Fibroblast of peridontal ligament (primary cell): ENCODE results near the gene PRKAR2B.

Experiments used
- DNase-seq: peaks from one replicate; pipeline ENCODE4 v3.0.0-alpha.2; 2010; ENCODE audit errors: extremely low read depth

PRKAR2B gene

DNA sequence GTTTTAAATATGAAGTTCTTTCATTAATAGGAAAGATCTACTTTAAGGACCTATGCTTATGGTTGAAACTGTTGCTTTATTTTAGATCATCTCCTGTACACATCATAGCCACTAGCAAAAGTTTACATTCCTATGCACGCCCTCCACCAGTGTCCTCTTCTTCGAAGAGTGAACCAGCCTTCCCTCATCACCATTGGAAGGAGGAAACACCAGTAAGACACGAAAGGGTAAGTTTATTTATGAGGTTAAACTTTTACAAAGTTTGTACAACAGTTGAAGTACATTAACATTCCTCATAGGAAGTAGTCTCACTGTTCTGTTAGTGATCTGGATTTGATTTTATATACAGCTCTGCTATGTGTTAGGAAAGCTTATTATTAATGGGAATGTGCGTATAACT, 141.2 kb downstream of the PRKAR2B start:
- DNase-seq, result no peak

GRCh38 chr7:107186240-107186639, 141.7 kb downstream of the PRKAR2B start:
- DNase-seq, result no peak

GRCh38 chr7:107187774-107188173, 143.3 kb downstream of the PRKAR2B start:
- DNase-seq, result no peak

DNA sequence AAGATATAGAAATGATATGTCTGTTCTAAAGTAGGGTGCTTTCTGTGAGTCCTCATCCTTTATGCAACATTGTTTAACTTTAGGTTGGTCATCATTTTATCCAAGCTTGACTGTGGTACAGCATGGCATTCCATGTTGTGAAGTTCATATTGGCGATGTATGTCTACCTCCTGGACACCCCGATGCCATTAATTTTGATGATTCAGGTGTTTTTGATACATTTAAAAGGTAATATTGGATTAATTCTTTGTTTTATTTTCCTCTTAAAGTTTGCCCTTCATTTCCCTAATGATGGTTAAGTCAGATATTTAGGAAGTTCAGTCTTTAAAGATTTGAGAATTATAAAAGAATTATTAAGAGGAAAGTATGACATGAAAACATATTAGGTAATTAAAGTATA, 145.6 kb downstream of the PRKAR2B start:
- no peak for DNase-seq

DNA sequence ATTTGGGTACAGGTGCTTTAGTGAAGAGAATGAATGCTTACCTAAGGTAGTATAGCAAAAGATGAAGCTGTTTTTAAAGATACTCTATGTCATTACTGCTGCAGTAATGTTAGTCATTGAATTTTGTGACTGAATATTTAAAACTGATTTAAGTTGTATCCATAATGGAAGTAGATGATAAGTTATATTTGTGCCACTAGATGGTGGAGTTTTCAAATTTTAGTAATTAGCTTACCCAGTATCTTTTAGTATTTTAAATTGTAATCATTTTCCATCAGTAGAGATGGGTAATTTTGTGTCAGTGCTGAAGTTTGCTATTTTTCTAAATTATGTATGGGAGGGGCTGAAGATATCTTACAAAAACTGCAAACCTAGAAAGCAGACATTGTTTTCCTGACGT, 149.5 kb downstream of the PRKAR2B start:
- DNase-seq, result peak; percentile 44

DNA sequence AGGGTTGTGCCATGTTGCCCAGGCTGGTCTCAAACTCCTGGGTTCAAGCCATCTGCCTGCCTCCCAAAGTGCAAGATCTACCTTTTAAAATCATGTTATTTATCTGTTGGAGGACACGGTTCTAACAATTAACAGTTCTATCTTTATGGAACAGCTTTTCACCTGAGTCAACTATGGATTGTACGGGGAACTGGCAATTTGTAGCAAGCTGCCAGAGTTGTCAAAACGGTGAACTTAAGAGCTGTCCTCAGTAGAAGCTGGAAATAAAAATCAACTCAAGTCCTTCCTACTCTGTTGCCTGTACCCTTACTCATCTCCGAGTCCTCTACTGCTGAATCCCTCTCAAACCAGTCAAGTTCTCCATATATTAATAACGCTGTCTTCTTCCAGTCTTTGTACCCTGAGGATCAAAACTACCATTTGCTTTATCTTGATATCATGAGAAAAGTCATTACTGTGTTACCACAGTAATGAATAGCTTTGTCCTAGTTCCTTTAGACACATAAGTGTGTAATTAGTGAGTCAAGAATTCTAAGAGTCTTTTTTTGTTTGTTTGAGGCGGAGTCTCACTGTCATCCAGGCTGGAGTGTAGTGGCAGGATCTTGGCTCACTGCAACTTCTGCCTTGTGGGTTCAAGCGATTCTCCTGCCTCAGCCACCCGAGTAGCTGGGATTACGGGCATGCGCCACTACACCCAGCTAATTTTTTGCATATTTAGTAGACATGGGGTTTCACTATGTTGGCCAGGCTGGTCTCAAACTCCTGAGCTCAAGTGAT, 152.5 kb downstream of the PRKAR2B start:
- no peak for DNase-seq

GRCh38 chr7:107201795-107202450, 157.4 kb downstream of the PRKAR2B start:
- peak; percentile 36 for DNase-seq

DNA sequence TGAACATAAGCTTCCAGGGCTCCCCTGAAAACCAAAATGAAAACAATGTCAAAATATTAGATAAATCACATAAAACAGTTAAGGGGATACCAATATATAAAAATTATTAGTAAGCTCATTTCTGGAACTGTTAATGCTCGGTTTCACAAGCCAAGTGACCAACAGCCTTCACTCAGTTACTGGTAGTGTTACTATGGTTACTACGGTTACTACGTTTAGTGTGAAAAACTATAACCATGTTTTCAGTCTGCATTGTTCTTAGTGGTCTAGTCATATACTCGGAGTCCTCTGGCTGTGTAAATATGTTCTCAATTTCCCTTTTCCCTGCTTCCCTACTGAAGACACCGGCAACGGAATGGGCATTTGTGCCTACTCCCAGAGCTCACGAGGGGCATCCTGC, 159.1 kb downstream of the PRKAR2B start:
- no peak for DNase-seq

GRCh38 chr7:107206136-107206535, 161.6 kb downstream of the PRKAR2B start:
- DNase-seq, result no peak

- peak; percentile 69 for DNase-seq
Observed at GRCh38 chr7:107206706-107207105, 162.2 kb downstream of the PRKAR2B start.

DNA sequence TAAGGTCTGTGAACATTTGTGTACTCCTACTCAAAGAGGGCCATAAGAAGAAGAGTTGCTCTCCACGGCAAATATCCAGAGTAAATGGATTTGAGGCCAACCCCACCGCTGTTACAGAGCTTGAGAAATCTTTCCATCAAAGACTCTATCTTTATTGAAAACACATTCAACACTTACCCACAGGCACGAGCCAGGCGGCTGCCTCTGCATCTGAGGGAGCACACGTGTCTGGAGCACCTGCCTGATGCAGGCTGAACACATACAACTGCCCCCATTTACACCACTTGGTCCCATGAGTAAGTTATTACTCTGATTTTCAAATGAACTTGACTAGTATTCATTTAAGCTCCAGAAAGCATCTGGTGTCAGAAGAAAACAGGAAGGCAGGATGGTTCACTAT, 163.0 kb downstream of the PRKAR2B start:
- no peak for DNase-seq

DNA sequence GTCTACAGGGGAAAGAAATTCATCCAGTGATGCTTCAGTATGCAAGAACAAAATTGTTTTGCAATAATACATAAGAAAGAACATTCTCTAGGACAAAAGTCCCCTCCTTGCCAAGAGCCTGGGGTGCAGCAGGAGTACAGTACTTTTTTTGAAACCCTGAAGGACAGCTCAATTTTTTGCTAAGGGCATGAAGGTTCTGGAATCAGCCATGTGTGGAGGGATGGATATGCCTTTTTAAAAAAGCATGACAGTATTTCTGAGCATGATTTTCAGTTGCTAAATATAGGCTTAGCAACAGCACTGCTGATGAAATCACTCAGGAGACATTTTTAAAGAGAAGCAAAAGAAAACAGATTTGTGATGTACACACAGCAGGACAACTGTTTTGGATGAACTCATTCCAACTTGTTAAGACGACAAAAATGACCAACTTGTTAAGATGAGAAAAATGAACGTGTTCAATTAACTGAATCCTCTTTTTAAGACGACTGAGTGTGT, 163.6 kb downstream of the PRKAR2B start:
- DNase-seq, result peak; percentile 66

DNA sequence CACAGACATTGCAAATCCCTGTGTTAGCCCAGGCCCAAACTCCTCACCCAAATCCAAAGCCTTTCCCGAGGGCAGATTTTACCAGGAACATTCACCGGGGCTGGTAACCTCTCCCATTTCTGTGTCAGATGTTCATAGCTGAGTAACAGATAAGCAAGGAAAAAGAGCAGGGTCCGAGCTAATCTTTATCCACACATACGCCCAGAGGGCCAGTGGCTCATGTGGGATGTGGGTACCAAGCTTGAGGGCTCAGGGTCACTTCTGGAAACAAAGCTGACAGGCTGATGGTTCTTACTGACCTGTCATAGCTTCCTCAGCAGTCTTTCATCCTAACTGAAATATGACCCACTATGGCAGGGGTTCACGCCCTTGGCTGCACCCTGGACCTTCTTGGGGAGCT, 164.1 kb downstream of the PRKAR2B start:
- DNase-seq, result no peak

DNA sequence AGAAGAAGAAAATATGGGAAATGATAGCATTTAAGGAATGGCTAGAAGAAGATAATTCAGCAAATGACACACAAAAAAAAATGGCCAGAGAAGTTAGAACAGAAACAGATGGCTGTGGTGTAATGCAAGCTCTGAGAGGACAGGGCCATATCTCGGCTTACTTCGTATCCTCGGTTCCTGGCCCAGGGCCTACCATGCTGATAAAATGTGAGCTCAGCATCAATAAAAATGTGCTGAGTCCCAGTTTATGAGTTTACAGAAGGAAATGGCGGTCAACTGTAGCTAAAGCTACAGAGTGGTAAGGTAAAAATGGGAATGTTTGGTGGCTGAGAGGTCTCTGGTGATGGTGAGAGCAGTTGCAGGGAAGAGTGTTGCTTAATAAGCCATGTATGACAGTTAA, 165.1 kb downstream of the PRKAR2B start:
- DNase-seq, result no peak

DNA sequence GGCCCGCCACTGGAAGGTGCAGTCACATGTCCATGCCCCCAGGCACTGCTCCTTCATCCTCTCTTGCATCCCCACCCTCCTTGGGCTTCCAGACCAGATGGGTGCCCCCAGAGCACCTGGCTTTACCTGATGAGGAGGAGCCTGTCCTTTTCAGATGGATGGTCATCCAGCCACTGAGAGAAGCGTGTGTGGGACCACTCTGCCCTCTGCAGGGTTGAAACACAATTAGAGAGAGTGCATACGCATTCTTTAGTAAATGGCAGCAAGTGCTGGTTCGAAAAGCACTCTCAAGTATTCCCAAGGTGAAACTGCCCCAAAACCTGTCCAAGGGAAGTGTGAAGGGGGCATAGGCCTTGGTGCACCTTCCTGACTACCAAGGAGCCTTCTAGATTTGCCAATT, 165.9 kb downstream of the PRKAR2B start:
- no peak for DNase-seq
